GM12892 (cell line): ENCODE measurements around the gene DESI1.

Source experiments
- DNase-seq: peaks from one replicate; pipeline ENCODE4 v3.0.0; 2011; ENCODE audit not compliant: insufficient read length
- FAIRE-seq: peaks from 2 replicates; lab custom pipeline; 2011; peaks lifted over from hg19 to GRCh38; lab: Jason Lieb, UNC
- TAF1 ChIP-seq: IDR thresholded peaks from 2 replicates; pipeline ENCODE4 v1.6.1; 2011; ENCODE audit warnings: low read depth, mild to moderate bottlenecking, control low read depth, low read length, borderline replicate concordance

DESI1 gene

GRCh38 chr22:41548830-41549211 lies 72.0 kb downstream of the DESI1 start:
- no peak for TF ChIP-seq TAF1
- no peak for FAIRE-seq
- no peak for DNase-seq
